ENCODE data around the gene EXTL2.

DNA sequence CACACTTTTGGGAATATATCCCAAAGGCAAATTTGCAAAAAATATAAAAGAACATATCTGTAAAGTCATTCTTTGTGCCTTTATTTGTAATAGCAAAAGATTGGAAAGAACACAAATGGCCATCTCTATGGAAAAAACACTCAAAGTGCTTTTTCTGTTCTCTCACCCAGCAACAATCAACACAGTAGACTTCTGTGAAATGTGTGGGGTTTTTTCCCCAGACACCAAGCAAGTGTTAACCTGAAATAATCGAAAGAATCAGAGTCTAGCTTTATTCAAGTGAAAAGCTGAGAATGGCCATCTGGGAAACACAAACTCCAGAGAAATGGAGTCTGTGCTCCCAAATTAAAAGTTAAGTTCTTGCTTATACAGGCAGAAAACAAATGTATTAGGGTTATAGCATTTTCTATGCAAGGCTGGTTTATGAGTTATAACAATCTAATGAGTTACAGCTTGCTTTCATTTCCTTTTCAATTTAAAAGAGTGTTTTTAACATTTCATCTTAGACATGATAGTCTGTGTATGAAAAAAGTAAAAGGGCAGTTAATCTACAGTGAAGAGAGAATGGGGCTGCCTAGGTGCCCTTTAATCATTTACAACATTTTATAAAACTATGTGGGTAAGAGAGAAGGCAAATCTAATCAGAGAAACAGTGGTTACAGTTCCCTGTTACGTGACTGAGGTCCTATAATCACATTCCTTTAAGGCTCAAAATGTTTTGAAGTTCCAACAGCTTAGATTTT, 47.8 kb upstream of the EXTL2 start:
- TF ChIP-seq, protein P1, sequence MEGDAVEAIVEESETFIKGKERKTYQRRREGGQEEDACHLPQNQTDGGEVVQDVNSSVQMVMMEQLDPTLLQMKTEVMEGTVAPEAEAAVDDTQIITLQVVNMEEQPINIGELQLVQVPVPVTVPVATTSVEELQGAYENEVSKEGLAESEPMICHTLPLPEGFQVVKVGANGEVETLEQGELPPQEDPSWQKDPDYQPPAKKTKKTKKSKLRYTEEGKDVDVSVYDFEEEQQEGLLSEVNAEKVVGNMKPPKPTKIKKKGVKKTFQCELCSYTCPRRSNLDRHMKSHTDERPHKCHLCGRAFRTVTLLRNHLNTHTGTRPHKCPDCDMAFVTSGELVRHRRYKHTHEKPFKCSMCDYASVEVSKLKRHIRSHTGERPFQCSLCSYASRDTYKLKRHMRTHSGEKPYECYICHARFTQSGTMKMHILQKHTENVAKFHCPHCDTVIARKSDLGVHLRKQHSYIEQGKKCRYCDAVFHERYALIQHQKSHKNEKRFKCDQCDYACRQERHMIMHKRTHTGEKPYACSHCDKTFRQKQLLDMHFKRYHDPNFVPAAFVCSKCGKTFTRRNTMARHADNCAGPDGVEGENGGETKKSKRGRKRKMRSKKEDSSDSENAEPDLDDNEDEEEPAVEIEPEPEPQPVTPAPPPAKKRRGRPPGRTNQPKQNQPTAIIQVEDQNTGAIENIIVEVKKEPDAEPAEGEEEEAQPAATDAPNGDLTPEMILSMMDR (IDR thresholded peaks at IDR 0.05; ENCODE audit: low read length), result no peak
- TF ChIP-seq EZH2 (optimal IDR thresholded peaks at IDR 0.05; ENCODE audit: low read depth, low read length), result no peak
